Activated T-cell treated with anti-CD3 and anti-CD28 coated beads, Interleukin-2, amount 50 U/mL, for 1 hour (primary cell): ENCODE measurements around the gene S100B.
"Not testable (repeated sequence)": the region's sequence is repeated elsewhere in the genome, so short reads cannot be mapped to it uniquely, and the experiment has no call there.

Experiments used
- DNase-seq: peaks from one replicate; pipeline ENCODE4 v3.0.0-alpha.2; 2020

The S100B gene

GRCh38 chr21:46604975-46605766 lies at the start of gene S100B:
TSS of gene S100B (minus strand) at chr21:46605082. CDS start at chr21:46602415, 2,667 bp downstream.
- no peak for DNase-seq

GRCh38 chr21:46651121-46651520 lies 46.2 kb upstream of the S100B start:
- no peak for DNase-seq

GRCh38 chr21:46650476-46651098 lies 45.7 kb upstream of the S100B start:
- no peak for DNase-seq

- no peak for DNase-seq
These were observed 44.5 kb upstream of the S100B start for GRCh38 chr21:46649356-46649755.

GRCh38 chr21:46648539-46648938 lies 43.7 kb upstream of the S100B start:
- no peak for DNase-seq

GRCh38 chr21:46646541-46647154 lies 41.8 kb upstream of the S100B start:
- no peak for DNase-seq

- DNase-seq: no peak
These were observed 41.0 kb upstream of the S100B start for GRCh38 chr21:46645840-46646239.

- DNase-seq: no peak
These were observed 38.7 kb upstream of the S100B start for GRCh38 chr21:46643379-46644177.

GRCh38 chr21:46641656-46642055 lies 36.8 kb upstream of the S100B start:
- DNase-seq: no peak

GRCh38 chr21:46639489-46640386 lies 34.9 kb upstream of the S100B start:
- no peak for DNase-seq

GRCh38 chr21:46637952-46638746 lies 33.3 kb upstream of the S100B start:
- no peak for DNase-seq

GRCh38 chr21:46636550-46637285 lies 31.8 kb upstream of the S100B start:
- DNase-seq: no peak

GRCh38 chr21:46636181-46636512 lies 31.3 kb upstream of the S100B start:
- no peak for DNase-seq

- DNase-seq: peak; percentile 100
These were observed 30.7 kb upstream of the S100B start, which contains the start of gene PRMT2 for GRCh38 chr21:46635324-46636180. TSS of gene PRMT2 (plus strand) at chr21:46635674. CDS start at chr21:46636952, 1,278 bp downstream.

- DNase-seq: no peak
These were observed 30.1 kb upstream of the S100B start for GRCh38 chr21:46634966-46635323.

- no peak for DNase-seq
These were observed 29.5 kb upstream of the S100B start for GRCh38 chr21:46634427-46634826.

- DNase-seq: no peak
These were observed 28.7 kb upstream of the S100B start for GRCh38 chr21:46633566-46633965.

- DNase-seq: not testable (repeated sequence)
These were observed 26.0 kb upstream of the S100B start for GRCh38 chr21:46630915-46631314.

- no peak for DNase-seq
These were observed 24.0 kb upstream of the S100B start for GRCh38 chr21:46628868-46629267.

GRCh38 chr21:46627726-46628125 lies 22.8 kb upstream of the S100B start:
- no peak for DNase-seq
